ENCODE data around the gene DMRT3.

DNA sequence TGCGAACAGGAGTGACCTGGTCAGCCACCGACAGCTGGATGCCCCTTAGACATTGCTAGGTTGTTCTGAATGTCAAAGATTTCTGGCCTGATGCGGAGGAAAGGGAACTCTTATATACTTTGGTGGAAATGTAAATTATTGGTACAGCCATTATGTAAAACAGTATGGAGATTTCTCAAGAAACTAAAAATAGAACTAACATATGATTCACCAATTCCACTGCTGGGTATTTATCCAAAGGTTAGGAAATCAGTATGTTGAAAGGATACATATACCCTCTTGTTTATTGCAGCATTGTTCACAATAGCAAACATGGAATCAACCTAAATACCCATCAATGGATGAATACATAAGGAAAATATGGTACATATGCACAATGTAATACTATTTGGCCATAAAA is 31.8 kb downstream of the DMRT3 start:
- TF ChIP-seq, protein P1, sequence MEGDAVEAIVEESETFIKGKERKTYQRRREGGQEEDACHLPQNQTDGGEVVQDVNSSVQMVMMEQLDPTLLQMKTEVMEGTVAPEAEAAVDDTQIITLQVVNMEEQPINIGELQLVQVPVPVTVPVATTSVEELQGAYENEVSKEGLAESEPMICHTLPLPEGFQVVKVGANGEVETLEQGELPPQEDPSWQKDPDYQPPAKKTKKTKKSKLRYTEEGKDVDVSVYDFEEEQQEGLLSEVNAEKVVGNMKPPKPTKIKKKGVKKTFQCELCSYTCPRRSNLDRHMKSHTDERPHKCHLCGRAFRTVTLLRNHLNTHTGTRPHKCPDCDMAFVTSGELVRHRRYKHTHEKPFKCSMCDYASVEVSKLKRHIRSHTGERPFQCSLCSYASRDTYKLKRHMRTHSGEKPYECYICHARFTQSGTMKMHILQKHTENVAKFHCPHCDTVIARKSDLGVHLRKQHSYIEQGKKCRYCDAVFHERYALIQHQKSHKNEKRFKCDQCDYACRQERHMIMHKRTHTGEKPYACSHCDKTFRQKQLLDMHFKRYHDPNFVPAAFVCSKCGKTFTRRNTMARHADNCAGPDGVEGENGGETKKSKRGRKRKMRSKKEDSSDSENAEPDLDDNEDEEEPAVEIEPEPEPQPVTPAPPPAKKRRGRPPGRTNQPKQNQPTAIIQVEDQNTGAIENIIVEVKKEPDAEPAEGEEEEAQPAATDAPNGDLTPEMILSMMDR (IDR thresholded peaks at IDR 0.05), result no peak
- TF ChIP-seq POLR2A (IDR thresholded peaks at IDR 0.05), result no peak

Data from heart left ventricle (tissue), 13 donors.